ENCODE results near the gene SCCPDH. TPM values are rescaled to one million over a fixed set of nuclear protein-coding genes. Genes with fewer than 3 reads are reported as not detected.
A peak's percentile ranks its signal among the peaks of the same experiment; 100 is the strongest.

SCCPDH gene
- total RNA-seq, 1 donor, result 37.7 TPM

DNA sequence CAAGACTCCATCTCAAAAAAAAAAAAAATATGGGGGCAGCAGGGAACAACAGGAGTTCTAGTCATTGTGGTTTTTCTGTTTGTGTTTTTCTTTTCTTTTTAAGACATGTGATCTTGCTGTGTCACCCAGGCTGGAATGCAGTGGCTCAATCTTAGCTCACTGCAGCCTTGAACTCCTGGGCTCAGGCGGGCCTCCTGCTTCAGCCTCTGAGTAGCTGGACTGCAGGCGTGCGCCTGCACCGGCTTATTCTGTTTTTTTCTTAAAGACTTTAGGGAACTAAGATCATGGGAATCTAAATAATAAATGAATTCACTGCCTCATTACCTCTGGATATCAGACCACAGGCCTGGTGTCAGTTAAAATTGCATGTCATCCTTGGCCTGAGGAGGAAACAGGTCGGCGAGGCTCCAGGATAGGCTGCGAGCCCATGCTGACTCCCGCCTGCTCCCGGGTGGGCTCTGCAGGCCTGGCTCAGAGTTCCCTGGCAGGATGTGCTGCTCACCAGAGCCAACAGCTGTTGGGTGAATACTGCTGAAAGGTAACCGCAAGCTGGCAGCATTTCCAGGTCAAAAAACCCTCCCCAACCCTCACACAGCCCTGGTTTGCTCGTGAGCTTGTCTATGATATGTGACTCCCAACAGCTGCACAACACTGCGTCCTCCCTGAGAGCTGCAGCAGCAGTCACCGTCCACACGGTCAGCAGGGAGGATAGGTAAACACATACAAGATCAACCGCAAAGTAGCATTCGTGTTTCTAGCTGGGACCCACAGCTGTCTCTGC, 58.1 kb downstream of the SCCPDH start:
- DNase-seq (ENCODE audit: low read depth in 2 of 3, low spot score in 2 of 3), result peak in 2 of 3 donors; percentile 95 to 97

DNA sequence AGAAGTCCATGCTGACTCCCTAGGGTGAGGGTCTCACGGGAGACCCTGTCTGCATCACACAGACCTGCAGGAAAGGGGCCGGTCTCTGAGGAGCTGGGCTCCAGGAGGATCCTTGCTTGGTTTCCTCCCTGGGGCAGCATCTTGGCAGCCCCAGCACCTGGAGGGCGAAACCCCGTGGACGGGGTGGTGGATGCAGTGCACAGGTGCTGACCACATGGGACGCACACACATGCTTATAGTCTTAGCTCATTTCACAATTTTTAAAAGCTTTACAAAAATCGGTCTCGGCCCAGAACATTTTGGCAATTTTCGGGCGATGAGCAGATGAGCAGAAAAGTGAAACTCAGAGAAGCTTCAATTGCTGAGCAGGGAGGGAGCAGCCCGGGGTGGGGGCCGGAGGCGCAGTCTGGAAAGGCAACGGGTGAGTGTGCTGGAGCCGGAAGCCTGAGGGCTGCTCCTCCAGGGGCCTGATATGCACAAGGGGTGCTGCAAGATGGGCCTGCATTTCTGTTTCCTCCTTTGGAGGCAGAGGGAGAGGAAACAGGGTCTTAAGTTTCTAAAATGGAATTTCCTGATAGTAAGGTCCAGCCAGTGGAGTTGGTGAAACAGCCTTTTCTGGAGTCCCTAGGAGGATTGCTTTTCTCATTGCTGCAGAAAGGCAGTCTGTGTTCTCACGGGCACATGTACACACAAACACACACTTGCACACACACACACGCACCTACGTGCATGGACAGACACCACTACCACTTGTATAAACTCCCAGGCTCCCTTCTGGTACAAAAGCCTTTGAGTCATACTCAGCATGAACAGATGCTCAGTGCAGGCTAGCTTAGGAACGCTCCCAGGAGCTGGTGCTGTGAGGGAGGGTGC, 60.6 kb downstream of the SCCPDH start:
- DNase-seq (ENCODE audit: low read depth in 2 of 3, low spot score in 2 of 3), result peak in 2 of 3 donors; percentile 77 to 81

DNA sequence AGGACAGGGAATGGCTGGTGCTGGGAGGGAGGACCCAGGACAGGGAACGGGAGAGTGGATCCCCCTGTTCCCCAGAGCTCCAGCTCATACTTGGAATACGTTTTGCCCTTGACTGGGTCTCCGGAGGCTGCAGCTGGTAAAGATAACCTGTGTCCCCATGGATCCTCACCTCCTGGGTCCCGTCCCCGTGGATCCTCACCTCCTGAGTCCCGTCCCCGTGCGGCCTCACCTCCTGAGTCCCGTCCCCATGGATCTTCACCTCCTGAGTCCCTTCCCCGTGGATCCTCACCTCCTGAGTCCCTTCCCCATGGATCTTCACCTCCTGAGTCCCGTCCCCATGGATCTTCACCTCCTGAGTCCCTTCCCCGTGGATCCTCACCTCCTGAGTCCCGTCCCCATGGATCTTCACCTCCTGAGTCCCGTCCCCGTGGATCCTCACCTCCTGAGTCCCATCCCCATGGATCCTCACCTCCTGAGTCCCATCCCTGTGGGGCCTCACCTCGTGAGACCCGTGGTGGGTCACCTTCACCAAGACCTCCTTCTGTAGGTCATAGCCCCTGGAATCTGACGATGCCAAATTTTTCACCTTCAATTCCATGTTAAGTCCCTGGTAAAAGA, 61.4 kb downstream of the SCCPDH start:
- no peak for DNase-seq (ENCODE audit: low read depth in 2 of 3, low spot score in 2 of 3)

DNA sequence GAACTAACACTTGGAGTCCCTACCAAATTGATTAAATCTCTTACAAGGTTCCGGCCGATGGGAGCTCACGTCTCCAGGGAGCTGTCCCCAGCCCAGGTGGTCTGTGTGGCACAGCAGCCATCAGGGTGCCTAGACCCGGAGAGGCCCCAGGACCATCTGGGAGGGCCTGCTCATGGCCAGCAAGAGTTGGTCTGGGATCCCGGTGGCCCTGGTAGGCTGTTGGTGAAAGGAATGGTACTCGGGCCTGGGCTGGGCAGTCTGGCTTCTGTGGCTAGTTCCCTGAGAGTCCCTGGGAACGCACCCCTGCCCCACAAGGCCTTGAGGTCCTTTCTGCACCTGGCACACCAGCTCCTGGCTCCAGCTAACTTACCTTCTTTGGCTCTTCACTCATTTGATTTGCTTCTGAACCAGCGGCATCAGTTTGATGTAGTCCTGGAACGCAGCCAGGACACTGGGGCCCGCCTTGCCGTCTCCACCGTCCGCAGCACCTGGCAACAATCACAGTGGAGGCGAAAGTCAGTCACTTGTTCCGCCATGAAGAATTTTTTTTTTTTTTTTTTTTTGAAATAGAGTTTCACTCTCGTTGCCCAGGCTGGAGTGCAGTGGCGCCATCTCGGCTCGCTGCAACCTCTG, 62.5 kb downstream of the SCCPDH start:
- no peak for DNase-seq (ENCODE audit: low read depth in 2 of 3, low spot score in 2 of 3)

DNA sequence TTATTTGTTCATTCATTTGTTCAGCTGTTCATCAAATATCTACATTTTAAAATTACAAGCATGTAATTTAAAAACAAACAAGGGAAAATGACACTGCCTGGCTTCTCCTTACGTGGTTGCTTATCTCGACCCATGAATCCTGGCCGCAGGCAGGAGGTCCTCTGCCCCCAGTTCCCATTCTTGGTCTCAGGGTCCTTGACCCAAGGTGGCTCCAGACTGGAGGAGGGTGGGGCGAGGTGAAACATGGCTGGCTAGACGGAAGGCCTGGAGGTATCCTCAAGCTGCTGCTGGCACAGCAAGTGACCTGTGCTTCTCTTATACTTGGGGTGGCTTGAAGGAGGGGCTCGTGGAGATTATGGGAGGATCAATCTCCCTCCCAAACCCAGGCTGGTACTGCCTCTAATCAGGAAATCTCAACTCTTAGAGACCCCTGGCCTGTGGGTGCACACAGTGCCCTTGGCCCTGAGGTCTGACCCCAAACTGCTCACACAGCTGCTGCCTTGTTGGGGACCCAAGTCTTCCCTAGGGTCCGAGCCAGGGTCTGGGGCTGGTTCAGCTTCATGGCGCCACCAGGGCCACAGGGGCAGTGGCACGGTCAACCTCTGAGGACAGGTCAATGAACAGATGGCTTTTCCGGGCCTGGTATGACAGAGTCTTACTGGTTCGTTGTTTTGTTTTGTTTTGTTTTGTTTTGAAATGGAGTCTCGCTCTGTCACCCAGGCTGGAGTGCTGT, 63.7 kb downstream of the SCCPDH start:
- no peak for DNase-seq (ENCODE audit: low read depth in 2 of 3, low spot score in 2 of 3)

DNA sequence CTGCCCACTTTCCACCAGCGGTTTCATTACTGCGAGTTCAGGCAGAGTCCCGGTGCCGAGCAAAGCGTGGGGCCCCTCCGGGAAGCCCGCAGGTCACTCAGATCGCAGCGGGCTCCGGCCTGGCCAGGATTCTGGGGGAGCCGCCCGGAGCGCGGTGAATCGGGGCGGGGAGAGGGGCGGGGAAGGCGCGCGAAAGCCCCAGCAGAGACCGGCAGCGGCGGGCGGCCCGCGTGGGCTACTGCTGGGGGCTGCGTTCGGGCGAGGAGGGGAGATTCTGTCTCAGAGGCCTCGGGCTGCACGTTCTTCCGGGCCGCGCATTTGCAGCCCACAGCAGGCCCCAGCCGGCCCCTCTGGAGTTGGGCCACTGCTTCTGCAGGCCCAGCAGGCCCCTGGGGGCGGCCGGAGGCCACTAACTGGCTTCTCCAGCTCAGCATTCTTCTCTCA, 64.7 kb downstream of the SCCPDH start:
- peak in 1 of 3 donors; percentile 22 for DNase-seq (ENCODE audit: low read depth in 2 of 3, low spot score in 2 of 3)

DNA sequence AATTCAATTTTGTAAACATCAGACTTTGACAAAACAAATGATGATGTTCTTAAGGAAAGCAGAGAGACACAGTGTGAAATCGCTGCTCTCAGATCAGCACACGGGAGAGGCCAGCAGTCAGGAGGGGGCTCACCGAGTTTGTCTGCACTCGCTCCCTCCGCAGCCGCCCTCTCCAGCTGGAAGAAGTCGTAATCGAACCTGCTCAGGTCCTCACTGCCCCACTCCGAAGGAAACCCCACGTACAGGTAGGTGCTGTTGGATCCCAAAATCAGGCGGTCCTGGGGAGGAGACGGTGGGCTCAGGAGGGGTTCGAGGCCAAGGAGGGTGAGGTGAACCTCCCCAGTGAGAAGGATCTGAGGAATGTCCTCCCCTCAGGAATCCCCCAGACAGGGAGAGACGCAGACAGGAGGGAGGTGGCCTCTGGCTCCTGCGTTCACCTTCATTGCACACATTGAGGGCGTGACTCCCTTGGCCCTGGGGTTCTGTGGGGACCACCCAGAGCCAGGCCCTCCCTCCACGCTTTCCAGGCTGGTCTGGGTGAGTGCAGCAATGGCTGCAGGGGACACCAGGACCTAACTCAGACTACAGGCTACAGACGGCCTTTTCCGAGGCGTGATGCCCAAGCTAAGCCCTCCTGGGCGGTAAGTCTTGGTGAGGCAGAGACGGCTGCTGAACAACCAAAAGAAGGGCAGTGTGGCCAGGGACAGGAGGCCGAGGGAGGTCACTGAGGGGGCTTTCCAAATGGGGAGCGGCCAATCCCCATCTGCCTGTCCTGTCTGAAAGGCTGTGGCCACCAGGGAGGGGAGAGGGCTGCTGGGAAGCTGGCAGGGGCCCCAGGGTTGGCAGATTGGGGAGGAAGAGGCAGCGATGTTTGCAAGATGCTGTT, 65.5 kb downstream of the SCCPDH start:
- no peak for DNase-seq (ENCODE audit: low read depth in 2 of 3, low spot score in 2 of 3)

DNA sequence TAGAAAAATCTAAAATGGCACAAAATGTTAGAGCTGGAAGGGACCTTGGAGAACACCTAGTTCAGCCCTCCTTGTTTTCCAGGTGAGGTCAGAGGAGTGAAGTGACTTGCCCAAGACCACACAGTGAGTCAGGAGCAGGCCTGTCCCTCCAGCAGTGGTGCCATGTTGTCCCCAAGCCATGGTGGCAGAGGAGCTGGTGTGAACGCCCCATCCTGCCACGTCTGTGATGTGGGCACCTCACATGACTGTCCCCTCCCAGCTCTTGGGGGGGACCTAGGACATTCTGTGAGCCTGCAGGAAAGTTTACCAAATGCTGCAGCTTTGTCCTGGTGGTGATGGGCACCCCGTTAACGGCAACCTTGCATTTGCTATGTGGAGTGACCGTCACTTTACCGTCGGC, 66.2 kb downstream of the SCCPDH start:
- no peak for DNase-seq (ENCODE audit: low read depth in 2 of 3, low spot score in 2 of 3)

DNA sequence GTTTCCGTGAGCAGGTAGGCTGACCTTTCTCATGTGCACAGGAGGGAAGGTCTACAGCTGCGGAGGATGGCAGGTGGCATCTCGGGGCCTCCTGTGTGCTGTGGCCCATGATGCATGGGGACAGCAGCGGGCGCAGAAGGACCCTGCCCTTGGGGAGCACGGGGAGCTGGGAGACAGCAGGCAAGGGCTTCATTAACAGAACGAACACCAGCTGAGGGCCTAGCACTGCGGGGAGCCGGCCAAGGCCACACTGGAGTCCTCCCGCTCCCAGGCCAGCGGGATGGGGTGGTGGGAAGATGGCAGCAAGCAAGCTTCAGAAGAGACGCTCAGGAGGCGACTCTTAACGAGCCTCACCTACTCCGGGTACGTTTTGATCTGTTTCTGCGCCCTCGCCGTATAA, 66.6 kb downstream of the SCCPDH start:
- no peak for DNase-seq (ENCODE audit: low read depth in 2 of 3, low spot score in 2 of 3)

DNA sequence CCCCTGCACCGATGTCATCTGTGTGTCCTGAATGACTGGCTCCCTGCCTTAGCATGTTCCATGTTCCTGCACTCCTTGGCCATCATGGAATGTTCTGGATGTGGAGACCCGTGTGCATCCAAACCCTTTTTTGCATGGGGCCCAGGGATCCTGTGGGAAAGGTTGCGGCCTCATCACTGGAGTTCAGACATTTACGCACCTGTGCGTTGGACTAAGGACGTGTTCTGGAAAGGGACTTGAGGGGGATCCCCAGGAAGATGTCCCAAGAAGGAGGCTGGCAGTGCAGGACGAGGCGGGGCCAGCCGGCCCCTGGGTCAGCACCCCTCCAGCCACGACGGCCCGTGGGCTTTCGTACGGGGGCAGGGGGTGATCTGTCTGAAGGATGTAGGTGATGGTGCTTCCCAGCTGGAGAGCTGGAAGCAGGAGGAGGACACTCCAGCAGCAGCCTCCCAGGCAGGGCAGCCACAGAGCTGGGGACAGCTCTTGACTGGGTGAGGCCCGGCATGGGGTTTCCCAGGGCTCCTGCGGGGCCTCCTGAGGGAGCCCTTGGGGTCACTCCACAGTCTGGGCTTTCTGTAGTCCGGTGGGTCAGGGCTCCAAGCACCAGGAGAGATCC, 67.2 kb downstream of the SCCPDH start:
- DNase-seq (ENCODE audit: low read depth in 2 of 3, low spot score in 2 of 3), result no peak

DNA sequence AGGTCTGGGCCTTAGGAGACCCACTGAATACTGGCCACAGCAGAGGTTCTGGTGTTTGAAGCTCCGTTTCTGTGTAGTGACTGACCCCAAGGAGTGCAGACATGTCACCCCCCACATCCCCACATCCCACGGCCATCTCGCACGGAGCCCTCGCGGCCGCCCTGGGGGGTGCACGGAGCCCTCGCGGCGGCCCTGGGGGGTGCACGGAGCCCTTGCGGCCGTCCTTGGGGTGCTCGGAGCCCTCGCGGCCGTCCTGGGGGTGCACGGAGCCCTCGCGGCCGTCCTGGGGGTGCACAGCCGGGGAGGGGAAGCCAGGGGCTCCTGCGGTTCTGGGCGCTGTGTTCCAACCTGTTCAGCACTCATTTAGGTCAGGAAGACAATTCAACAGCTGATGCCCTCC, 68.4 kb downstream of the SCCPDH start:
- DNase-seq (ENCODE audit: low read depth in 2 of 3, low spot score in 2 of 3), result no peak

DNA sequence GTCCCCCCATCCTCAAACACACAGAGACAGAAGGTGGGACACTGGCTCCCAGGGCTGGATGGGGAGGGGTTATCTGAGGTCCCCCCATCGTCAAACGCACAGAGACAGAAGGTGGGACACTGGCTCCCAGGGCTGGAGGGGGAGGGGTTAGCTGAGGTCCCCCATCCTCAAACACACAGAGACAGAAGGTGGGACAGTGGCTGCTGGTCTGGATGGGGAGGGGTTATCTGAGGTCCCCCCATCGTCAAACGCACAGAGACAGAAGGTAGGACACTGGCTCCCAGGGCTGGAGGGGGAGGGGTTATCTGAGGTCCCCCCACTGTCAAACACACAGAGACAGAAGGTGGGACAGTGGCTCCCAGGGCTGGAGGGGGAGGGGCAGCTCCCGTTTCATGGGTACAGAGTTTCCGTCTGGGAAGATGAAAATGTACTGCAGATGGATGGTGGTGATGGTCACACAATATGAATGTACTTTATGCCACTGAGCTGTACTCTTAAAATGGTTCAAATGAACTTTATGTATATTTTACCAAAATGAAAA, 69.2 kb downstream of the SCCPDH start:
- no peak for DNase-seq (ENCODE audit: low read depth in 2 of 3, low spot score in 2 of 3)

DNA sequence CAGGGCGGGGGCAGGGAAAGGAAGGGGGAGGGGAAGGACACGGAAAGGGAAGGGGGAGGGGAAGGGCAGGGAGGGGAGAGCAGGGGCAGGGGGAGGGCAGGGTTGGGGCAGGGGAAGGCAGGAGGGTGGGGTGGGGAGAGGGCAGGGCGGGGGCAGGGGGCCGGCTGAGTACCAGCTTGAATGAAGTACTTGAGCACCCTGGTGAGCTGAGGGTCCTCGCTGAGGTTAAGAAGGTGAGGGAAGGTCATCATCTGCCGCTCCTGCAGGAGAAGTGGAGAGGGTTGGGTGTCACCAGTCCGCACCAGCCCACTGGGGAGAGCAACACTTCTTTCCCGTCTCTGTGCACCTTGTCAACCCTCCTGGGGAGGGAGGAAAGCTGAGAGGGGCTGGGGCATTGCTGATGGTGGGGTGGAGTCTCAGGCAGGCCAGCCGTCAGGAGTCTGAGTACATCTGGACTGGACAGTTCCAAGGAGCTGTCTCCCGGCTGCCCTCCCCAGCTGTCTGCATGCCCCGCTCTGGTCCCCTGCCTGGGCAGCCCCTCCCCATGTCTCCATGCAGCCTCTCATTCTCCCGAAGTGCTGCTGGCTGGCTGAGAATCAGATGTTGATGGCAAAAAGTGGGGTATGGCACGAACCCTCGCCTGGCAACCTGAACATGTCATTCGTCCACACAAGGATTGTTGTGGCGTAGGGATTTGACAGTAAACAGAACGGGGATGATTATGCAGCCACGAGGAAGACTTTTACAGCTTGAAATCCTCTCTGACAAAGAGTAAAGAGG, 70.0 kb downstream of the SCCPDH start:
- DNase-seq (ENCODE audit: low read depth in 2 of 3, low spot score in 2 of 3), result no peak

DNA sequence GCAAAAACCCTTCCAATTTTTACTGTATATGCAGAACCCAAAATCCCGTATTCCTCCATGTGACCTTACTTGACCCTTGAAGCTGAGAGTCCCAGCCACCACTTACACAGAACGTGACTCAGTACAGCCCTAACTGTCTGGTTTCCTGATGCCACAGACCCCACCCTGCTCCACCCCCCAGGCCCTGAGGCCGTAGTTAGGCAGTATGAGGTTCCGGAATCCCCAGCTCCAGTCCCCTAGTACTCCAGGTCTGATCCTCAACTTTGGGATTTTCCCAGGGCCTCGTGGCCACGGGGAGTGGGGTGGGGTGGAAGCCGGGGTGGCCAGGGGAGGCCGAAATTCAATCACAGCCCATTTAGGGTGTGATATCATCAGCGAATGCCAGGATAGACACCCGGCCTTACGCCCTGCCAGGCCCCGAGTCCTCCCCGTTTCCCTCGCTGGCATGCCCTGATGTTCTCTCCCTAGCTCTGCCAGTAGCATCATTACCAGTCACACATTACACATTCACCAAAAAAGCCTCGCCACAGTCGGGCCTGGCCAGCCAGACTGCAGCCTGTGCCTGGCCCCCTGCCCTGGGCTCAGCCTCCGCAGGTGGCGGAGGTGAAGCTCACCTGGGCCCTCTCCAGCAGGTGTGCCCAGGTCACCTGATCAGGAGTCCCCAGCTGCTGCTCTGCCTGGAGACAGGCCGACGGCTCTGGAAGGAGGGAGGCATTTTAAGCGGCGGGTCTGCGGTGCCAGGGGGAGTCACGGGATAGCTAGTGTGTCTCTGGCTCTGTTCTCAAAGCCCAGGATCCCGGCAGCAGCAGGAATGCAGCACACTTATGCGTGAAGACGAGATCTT, 70.8 kb downstream of the SCCPDH start:
- DNase-seq (ENCODE audit: low read depth in 2 of 3, low spot score in 2 of 3), result no peak

DNA sequence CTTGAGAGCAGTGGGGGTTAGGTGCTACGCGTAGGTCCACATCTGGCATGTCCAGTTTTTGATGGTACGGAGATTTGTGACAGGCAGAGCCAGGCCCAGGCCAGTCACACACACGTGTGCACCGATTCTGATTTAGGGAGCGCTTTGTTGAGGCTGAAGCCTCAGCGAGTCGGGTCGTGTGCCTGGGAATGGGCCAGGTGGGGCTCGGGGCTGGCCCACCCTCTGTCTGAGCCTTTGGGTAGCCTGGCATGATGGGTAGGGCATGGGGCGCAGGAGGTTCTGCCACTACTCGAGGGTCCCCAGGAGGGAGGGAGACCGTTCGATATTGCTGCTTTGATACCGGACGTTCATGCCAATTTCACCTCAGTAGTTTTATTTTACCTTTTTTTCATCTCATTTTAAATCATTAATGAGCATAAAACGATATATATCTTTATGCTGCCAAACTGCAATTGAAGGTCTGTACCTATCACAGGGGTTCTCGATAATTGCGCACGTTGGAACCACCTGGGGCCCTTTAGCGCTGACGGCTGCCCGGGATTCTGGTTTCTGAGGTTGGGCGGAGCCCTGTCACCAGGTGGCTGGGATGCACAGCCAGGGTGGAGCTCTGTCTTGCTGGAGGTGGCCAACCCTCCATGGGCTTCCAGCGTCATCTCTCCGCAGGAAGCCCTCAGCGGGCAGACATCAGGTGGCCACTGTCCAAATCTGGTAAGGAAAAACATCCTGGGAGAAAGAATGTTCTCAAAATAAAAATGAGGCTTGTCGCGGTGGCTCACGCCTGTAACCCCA, 71.9 kb downstream of the SCCPDH start:
- DNase-seq (ENCODE audit: low read depth in 2 of 3, low spot score in 2 of 3), result no peak

DNA sequence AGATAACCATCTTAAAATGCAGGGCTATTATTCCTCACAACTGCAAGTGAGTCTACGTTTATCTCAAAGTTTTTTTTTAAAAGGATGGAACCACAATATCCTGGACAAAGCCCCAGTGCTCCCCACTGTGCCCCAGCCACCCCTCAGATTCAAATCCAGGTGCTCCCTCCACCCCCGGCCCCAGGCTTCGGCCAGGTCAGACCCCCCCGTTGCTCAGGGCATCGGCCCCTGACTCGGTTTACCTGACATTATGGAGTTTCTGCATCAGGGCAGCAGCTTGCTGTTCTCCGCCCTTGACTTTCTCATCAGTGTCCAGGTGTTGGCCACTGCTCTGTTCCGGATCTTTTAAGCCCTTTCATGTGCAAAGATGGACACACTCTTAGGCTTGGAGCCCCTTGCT, 72.9 kb downstream of the SCCPDH start:
- DNase-seq (ENCODE audit: low read depth in 2 of 3, low spot score in 2 of 3), result no peak
